Neural progenitor cell (in vitro differentiated cells): ENCODE results near the gene VWF. TPM values are rescaled to one million over a fixed set of nuclear protein-coding genes. Genes with fewer than 3 reads are reported as not detected.

ENCODE experiments used
- DNase-seq: peaks from one replicate; pipeline ENCODE4 v3.0.0-alpha.2; 2016; ENCODE audit warnings: low spot score
- H2AFZ ChIP-seq: fragments of 200-600 bp; sonication (generic); replicated peaks from 2 replicates; pipeline ENCODE4 v1.6.1; 2016; ENCODE audit warnings: antibody characterized with exemption
- H3F3A ChIP-seq: fragments of 200-600 bp; sonication (generic); 2 replicates; pipeline ENCODE4 v1.6.1; 2016; ENCODE audit warnings: antibody characterized with exemption, low read depth
- H3K27ac ChIP-seq: fragments of 200-600 bp; sonication (generic); 2 replicates; pipeline ENCODE4 v1.5.1; 2016; ENCODE audit warnings: mild to moderate bottlenecking
- H3K27me3 ChIP-seq: fragments of 200-600 bp; sonication (generic); 2 replicates; pipeline ENCODE4 v1.6.1; 2016; ENCODE audit warnings: mild to moderate bottlenecking, moderate library complexity
- H3K36me3 ChIP-seq: fragments of 200-600 bp; sonication (generic); 2 replicates; pipeline ENCODE4 v1.5.1; 2016
- H3K4me1 ChIP-seq: fragments of 200-600 bp; sonication (generic); 2 replicates; pipeline ENCODE4 v1.6.1; 2016; ENCODE audit warnings: mixed run types
- H3K4me2 ChIP-seq: fragments of 200-600 bp; sonication (generic); 2 replicates; pipeline ENCODE4 v1.6.1; 2016
- H3K4me3 ChIP-seq: fragments of 200-600 bp; sonication (generic); 2 replicates; pipeline ENCODE4 v1.5.1; 2016
- H3K79me2 ChIP-seq: fragments of 200-600 bp; sonication (generic); 2 replicates; pipeline ENCODE4 v1.6.1; 2016; ENCODE audit warnings: low read depth
- H3K9ac ChIP-seq: fragments of 200-600 bp; sonication (generic); 2 replicates; pipeline ENCODE4 v1.6.1; 2016
- H3K9me3 ChIP-seq: fragments of 200-600 bp; sonication (generic); 2 replicates; pipeline ENCODE4 v1.5.1; 2016; ENCODE audit warnings: low read depth
- H4K20me1 ChIP-seq: fragments of 200-600 bp; sonication (generic); 2 replicates; pipeline ENCODE4 v1.6.1; 2016; ENCODE audit warnings: low read depth
- H3K27ac Mint-ChIP-seq: 3 replicates; pipeline ENCODE4 v1.8.0; 2021; ENCODE audit warnings: mixed read lengths
- H3K27me3 Mint-ChIP-seq: 2 replicates; pipeline ENCODE4 v1.8.0; 2022; ENCODE audit warnings: low read depth, mild to moderate bottlenecking, inconsistent platforms, moderate library complexity, mixed read lengths; ENCODE audit not compliant: insufficient read depth
- H3K36me3 Mint-ChIP-seq: 3 replicates; pipeline ENCODE4 v1.8.0; 2021; ENCODE audit warnings: mixed read lengths
- H3K4me1 Mint-ChIP-seq: 3 replicates; pipeline ENCODE4 v1.8.0; 2021; ENCODE audit warnings: mixed read lengths
- H3K4me3 Mint-ChIP-seq: 3 replicates; pipeline ENCODE4 v1.8.0; 2021; ENCODE audit warnings: mild to moderate bottlenecking, moderate library complexity, mixed read lengths
- H3K9me3 Mint-ChIP-seq: 3 replicates; pipeline ENCODE4 v1.8.0; 2020; ENCODE audit warnings: mixed read lengths
- EZH2 ChIP-seq: fragments of 200-600 bp; sonication (generic); IDR thresholded peaks from 2 replicates; pipeline ENCODE4 v1.6.1; 2017; ENCODE audit warnings: antibody characterized with exemption, mild to moderate bottlenecking, moderate library complexity
- EZH2phosphoT487 ChIP-seq: fragments of 200-600 bp; sonication (generic); IDR thresholded peaks from 2 replicates; pipeline ENCODE4 v1.6.1; 2017; ENCODE audit warnings: antibody characterized with exemption
- total RNA-seq: library from RNA; depleted of rRNA; stranded (reverse); fragments of >200 nt; gene quantifications from 2 replicates; pipeline ENCODE4 v1.2.3, GENCODE V29; 2015; ENCODE audit warnings: low replicate concordance
- TF ChIP-seq, protein P1 (sequence below): fragments of 200-600 bp; sonication (generic); IDR thresholded peaks from 2 replicates; pipeline ENCODE4 v1.5.1; 2017; ENCODE audit warnings: antibody characterized with exemption, mild to moderate bottlenecking

VWF gene
- total RNA-seq, 1 donor from 2014 or later, result 8.0 TPM

- no peak overlapping the region for H3K4me3 Mint-ChIP-seq
- no peaks in the 10 kb centered on the region for H3K27me3 ChIP-seq
- H3K79me2 ChIP-seq, result no peaks in the 10 kb centered on the region
- no peak overlapping the region for H3K9ac ChIP-seq
- H3K4me3 ChIP-seq, result no peak overlapping the region
- no peaks in the 10 kb centered on the region for H3K36me3 Mint-ChIP-seq
- H2AFZ ChIP-seq, result no peak overlapping the region
- no peak overlapping the region for H3K27ac Mint-ChIP-seq
- TF ChIP-seq, protein P1, sequence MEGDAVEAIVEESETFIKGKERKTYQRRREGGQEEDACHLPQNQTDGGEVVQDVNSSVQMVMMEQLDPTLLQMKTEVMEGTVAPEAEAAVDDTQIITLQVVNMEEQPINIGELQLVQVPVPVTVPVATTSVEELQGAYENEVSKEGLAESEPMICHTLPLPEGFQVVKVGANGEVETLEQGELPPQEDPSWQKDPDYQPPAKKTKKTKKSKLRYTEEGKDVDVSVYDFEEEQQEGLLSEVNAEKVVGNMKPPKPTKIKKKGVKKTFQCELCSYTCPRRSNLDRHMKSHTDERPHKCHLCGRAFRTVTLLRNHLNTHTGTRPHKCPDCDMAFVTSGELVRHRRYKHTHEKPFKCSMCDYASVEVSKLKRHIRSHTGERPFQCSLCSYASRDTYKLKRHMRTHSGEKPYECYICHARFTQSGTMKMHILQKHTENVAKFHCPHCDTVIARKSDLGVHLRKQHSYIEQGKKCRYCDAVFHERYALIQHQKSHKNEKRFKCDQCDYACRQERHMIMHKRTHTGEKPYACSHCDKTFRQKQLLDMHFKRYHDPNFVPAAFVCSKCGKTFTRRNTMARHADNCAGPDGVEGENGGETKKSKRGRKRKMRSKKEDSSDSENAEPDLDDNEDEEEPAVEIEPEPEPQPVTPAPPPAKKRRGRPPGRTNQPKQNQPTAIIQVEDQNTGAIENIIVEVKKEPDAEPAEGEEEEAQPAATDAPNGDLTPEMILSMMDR, result no peak
- TF ChIP-seq EZH2 (no peak), EZH2phosphoT487 (no peak)
- H3K4me2 ChIP-seq, result no peak overlapping the region
- H3K4me1 Mint-ChIP-seq, result peaks cover 39% of the 10 kb centered on the region
- H3K27me3 Mint-ChIP-seq, result peaks cover 3% of the 10 kb centered on the region
- H3K9me3 ChIP-seq, result no peaks in the 10 kb centered on the region
- no peaks in the 10 kb centered on the region for H4K20me1 ChIP-seq
- no peaks in the 10 kb centered on the region for H3K9me3 Mint-ChIP-seq
- DNase-seq, result no peak
- H3K27ac ChIP-seq, result no peak overlapping the region
- H3K4me1 ChIP-seq, result peaks cover 14% of the 10 kb centered on the region
- H3K36me3 ChIP-seq, result no peaks in the 10 kb centered on the region
- H3F3A ChIP-seq, result peaks cover 4% of the 10 kb centered on the region
Observed at GRCh38 chr12:5963515-5963914, 161.0 kb downstream of the VWF start.

GRCh38 chr12:5960783-5961182 is 163.7 kb downstream of the VWF start:
- Histone ChIP-seq H3F3A (peaks cover 4% of the 10 kb centered on the region), H3K36me3 (no peaks in the 10 kb centered on the region), H4K20me1 (no peaks in the 10 kb centered on the region), H2AFZ (no peak overlapping the region), H3K4me2 (no peak overlapping the region), H3K27ac (no peak overlapping the region), H3K4me3 (no peak overlapping the region), H3K4me1 (peaks cover 14% of the 10 kb centered on the region), H3K9me3 (no peaks in the 10 kb centered on the region), H3K79me2 (no peaks in the 10 kb centered on the region), H3K9ac (no peak overlapping the region), H3K27me3 (no peaks in the 10 kb centered on the region)
- TF ChIP-seq EZH2phosphoT487 (no peak), EZH2 (no peak)
- TF ChIP-seq, protein P1, result no peak
- DNase-seq, result peak; percentile 36
- Mint-ChIP-seq H3K9me3 (peaks cover 4% of the 10 kb centered on the region), H3K27ac (no peak overlapping the region), H3K36me3 (no peaks in the 10 kb centered on the region), H3K27me3 (no peaks in the 10 kb centered on the region), H3K4me3 (no peak overlapping the region), H3K4me1 (peaks cover 27% of the 10 kb centered on the region)

DNA sequence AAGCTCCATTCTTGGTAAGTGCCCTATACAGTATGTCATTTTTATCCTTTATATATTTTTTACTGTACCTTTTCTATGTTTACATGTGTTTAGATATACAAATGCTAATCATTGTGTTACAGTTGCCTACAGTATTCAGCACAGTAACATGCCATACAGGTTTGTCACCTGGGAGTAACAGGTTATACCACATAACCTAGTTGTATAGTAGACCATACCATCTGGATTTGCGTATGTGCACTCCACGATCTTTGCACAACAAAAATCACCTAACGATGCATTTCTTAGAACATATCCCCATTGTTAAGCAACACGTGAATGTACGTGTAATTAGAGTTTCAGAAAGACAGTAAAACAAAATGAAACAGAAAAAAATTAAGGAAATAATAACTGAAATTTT is 167.5 kb downstream of the VWF start:
- H3K79me2 ChIP-seq, result no peaks in the 10 kb centered on the region
- H3K4me3 ChIP-seq, result no peak overlapping the region
- Mint-ChIP-seq H3K27me3 (no peaks in the 10 kb centered on the region), H3K9me3 (peaks cover 8% of the 10 kb centered on the region), H3K36me3 (no peaks in the 10 kb centered on the region), H3K27ac (no peak overlapping the region), H3K4me3 (no peak overlapping the region), H3K4me1 (peaks cover 3% of the 10 kb centered on the region)
- H3K9me3 ChIP-seq, result no peaks in the 10 kb centered on the region
- no peak overlapping the region for H2AFZ ChIP-seq
- no peak for TF ChIP-seq EZH2phosphoT487
- TF ChIP-seq, protein P1, result no peak
- no peak for TF ChIP-seq EZH2
- no peaks in the 10 kb centered on the region for H3F3A ChIP-seq
- H3K36me3 ChIP-seq, result no peaks in the 10 kb centered on the region
- H3K4me1 ChIP-seq, result no peaks in the 10 kb centered on the region
- no peaks in the 10 kb centered on the region for H3K27me3 ChIP-seq
- no peaks in the 10 kb centered on the region for H4K20me1 ChIP-seq
- H3K27ac ChIP-seq, result no peak overlapping the region
- no peak overlapping the region for H3K4me2 ChIP-seq
- DNase-seq, result no peak
- no peak overlapping the region for H3K9ac ChIP-seq
